ENCODE results near the gene ZNF621. TPM values are rescaled to one million over a fixed set of nuclear protein-coding genes. Genes with fewer than 3 reads are reported as not detected.

ZNF621 gene
- total RNA-seq, 2 donors from 2014 or later = 21.8 to 25.2 TPM

DNA sequence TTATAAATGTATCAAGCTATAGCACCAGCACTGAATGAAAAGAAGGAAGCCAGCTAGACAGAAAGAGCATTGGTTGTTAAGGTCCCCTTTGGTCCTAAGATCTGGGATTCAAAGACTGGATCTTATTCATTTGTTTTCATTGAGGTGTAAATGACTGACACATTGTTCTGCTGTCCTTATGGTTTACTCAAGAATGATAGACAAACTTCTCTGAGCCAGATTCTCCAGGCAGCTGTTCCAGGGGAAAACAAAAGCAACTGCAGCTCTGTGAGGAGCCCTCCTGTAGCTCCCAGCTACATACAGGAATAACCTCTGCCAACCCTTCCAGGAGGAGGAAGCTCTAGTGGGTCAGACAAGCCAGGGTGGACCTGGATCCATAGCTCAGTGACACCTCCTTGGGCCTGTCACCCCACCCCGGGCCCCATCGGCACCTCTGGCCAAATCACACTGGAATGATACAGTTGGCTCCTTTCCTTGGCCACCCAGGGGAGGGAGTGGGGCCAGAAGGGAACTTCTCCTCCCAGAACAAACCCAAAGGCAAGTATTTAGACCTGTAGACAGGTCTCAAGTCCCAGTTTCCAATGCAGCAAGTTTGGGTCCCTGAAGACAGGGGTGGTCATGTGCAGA lies 57.8 kb downstream of the ZNF621 start:
- no peaks in the 10 kb centered on the region for H3K36me3 Mint-ChIP-seq
- no peaks in the 10 kb centered on the region for H3K9me3 Mint-ChIP-seq
- DNase-seq (ENCODE audit: low spot score in 2 of 2) (no peak), ATAC-seq (no peak)
- no peak overlapping the region for H3K27ac Mint-ChIP-seq

DNA sequence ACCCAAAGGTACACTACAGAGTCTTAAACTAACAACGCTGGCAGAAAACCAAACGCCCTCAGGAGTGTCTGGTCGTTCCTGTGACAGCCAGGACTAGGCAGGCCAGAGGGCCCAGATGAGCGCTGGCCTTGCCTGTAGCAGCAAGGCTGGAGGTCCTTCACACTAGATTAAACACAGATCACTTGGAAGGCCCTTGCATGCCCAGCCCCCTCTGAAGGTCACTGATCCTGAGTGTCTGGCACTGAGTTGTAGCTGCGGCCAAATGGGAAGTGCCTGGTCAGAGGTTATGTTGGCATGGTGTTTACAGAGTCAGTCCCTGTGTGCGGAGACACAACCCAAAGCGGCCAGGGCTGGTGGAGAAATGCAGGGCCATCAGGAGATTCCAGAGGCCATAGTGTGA lies 58.9 kb downstream of the ZNF621 start:
- DNase-seq (ENCODE audit: low spot score in 2 of 2) = no peak
- no peaks in the 10 kb centered on the region for H3K36me3 Mint-ChIP-seq
- no peak overlapping the region for H3K27ac Mint-ChIP-seq
- no peaks in the 10 kb centered on the region for H3K9me3 Mint-ChIP-seq
- ATAC-seq = no peak

DNA sequence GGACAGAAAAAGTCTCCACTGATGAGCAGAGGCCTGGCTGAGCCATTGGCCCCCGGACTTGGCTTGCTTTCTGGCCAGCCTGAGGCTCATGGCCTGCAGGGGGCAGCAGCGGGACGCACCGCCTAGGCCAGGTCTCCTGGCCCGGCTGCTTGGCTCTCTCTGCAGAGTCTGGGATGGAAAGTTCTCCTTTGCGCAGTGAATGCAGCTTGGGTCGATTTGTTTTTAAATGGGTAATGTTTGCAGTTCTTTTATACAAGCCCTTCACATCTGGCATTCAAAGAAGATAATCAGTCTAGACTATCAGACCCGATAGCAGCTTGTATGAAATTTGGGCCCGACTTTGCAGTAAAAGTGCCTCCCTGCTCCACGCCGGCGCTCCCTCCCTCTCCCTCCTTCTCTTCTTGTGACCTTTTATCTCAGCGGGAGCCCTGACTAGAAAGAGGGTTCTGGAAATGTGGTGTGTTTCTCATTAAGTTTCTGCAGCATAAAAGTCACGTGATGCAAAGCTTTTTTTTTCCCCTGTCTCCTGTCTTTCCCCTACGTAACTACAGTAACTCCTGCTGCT lies 59.9 kb downstream of the ZNF621 start:
- ATAC-seq (peak; percentile 73 to 78), DNase-seq (ENCODE audit: low spot score in 2 of 2) (peak; percentile 72 to 87)
- no peaks in the 10 kb centered on the region for H3K9me3 Mint-ChIP-seq
- H3K36me3 Mint-ChIP-seq = no peaks in the 10 kb centered on the region
- peak overlapping the region in 1 of 2 donors; percentile 56 for H3K27ac Mint-ChIP-seq

GRCh38 chr3:40585381-40586016 lies 60.7 kb downstream of the ZNF621 start:
- Mint-ChIP-seq H3K36me3 (no peaks in the 10 kb centered on the region), H3K9me3 (no peaks in the 10 kb centered on the region), H3K27ac (no peak overlapping the region)
- peak in 1 of 2 donors; percentile 16 for ATAC-seq
- no peak for DNase-seq (ENCODE audit: low spot score in 2 of 2)

DNA sequence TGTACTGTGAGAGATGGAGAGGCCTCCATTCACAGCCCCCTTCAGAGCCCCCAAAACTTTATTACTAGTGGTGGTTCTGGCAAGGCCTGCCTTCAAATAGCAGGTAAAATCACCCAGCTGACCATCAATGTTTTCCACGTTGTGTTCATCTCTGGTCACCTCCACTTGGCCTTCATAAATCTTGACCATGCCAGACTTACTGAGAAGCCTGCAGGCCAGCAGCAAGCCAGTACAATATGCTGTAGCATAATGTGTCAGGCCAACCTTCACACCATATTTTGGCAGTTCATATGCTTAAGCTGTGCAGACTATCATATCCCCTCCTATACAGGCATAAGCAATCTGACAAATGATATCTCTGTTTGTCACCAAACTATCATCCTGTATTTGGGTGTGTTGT lies 62.1 kb downstream of the ZNF621 start:
- H3K27ac Mint-ChIP-seq = no peak overlapping the region
- no peaks in the 10 kb centered on the region for H3K36me3 Mint-ChIP-seq
- ATAC-seq (no peak), DNase-seq (ENCODE audit: low spot score in 2 of 2) (no peak)
- H3K9me3 Mint-ChIP-seq = no peaks in the 10 kb centered on the region

DNA sequence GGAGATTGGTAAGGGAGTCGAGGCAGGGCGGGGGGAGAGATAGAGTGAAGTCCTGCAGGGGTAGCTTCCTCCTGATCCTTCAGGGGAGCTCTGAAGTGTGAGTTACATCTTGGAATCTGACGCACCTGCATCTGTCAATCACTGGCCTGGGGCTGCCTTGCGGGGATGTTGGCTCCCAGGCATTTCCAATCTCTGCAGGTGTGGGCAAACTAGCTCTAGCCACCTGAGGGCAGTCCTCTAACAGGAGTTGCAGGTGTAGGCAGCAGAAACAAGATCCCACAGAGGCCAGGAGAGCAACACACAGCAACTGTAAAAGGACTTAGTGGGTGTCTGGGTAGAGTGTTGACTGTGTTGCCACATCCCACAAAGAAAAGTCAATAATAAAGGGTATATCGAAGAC lies 63.6 kb downstream of the ZNF621 start:
- no peak for DNase-seq (ENCODE audit: low spot score in 2 of 2)
- H3K36me3 Mint-ChIP-seq = no peaks in the 10 kb centered on the region
- no peak overlapping the region for H3K27ac Mint-ChIP-seq
- no peaks in the 10 kb centered on the region for H3K9me3 Mint-ChIP-seq
- no peak for ATAC-seq

Other genes with a start within 250 kb of the ZNF621 start
- 10 to 100 TPM; 35.4 to 88.2 TPM for gene EIF1B, start 215.3 kb upstream of the ZNF621 start, total RNA-seq
- gene ENTPD3, start 137.8 kb upstream of the ZNF621 start, total RNA-seq = not detected
- 1,000 to 10,000 TPM; 2,715 to 3,354 TPM for gene RPL14, start 67.6 kb upstream of the ZNF621 start, total RNA-seq
- gene ZNF619, start 47.8 kb upstream of the ZNF621 start, total RNA-seq = 1 to 10 TPM in 1 of 2 donors, under 1 TPM in 1; 0.91 to 5.7 TPM
- 1 to 10 TPM; 4.3 to 4.9 TPM for gene ZNF620, start 18.9 kb upstream of the ZNF621 start, total RNA-seq